ENCODE data around the gene FTO.

Gene FTO

GRCh38 chr16:53712065-53712464 is 8.1 kb downstream of the FTO start:
- DNase-seq = no peak

- no peak for DNase-seq
Observed at GRCh38 chr16:53713403-53714204, 9.6 kb downstream of the FTO start.

- no peak for DNase-seq
Observed at GRCh38 chr16:53714205-53715022, 10.5 kb downstream of the FTO start.

DNA sequence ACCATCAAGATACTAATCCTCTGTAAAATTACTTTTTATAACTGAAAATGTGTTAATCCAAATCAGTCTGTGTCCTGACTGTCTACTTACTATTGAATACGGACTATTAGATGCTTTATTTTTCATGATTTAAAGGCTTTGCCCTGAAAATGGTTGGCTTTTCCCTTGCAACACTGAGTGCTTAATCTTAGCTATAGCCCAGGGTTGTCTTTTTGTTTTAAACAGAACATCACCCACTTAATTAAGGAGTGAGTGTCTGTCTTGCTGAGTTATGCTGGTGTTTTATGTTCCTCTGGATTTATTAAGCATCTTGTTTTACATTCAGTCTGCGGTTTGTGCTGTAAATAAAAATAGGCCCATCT is 11.0 kb downstream of the FTO start:
- no peak for DNase-seq

DNA sequence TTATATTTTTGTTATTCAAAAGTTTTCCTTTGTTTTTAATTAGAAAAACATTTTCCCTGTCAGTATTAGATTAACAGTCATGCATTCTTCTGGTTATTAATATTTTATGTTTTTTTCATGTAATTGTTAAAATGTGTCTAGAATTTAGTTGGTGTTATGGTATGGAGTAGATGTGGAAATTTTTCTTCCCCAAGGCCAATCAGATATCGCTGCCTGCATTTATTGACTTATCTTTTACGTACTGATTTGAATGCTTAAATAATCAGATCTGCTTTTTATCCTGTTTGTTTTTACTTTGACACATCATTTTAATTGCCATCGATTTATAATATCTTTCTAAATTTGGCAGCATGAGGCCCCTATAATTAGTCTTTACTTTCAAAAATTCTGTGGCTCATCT is 13.6 kb downstream of the FTO start:
- DNase-seq = no peak

DNA sequence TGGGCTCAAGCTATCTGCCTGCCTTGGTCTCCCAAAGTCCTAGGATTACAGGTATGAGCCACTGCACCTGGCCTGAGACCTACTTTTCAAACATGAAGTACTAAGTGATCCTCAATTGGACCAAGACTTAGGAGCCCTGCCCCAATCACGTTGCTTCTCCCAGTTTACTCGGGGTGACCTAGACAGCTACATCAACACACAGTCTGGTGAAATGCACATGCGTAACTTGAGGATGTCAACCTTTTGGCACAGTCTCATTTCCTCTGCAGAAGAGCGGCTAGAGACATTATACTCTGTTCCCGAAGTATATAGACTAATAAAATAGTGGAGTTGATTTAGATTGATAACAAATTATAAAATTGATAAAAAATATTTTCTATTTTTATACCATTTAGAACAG is 17.1 kb downstream of the FTO start:
- no peak for DNase-seq

GRCh38 chr16:53726625-53727024 is 22.7 kb downstream of the FTO start:
- DNase-seq = no peak

- no peak for DNase-seq
Observed at GRCh38 chr16:53730693-53731092, 26.7 kb downstream of the FTO start.

DNA sequence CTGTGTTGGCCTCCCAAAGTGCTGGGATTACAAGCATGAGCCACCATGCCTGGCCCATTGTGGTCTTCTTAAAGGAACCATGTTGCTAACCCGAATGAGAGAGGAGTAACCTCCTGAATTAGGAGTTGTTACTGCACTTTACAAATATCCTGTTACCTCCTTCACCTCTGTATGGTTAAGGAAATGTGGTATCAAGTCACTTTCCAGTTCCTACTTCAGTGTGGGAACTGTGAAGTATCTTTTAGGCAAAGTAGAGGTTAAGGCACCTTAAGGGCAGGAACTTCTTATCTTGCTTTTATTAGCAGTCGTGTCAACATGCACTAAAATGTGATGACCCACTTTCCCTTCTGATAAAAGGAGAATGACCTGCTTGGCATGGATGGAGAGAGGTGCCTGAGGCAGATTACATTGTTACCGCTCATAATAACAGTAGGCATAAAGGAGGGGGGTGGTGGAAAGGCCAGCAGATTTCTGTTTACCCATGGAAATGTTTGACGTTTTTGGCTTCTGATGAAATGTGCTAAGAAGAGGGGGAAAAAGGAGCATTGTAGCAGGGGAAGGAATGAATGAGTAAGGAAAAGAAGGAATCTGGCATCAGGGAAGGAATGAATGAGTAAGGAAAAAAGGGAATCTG is 28.5 kb downstream of the FTO start:
- DNase-seq = no peak

DNA sequence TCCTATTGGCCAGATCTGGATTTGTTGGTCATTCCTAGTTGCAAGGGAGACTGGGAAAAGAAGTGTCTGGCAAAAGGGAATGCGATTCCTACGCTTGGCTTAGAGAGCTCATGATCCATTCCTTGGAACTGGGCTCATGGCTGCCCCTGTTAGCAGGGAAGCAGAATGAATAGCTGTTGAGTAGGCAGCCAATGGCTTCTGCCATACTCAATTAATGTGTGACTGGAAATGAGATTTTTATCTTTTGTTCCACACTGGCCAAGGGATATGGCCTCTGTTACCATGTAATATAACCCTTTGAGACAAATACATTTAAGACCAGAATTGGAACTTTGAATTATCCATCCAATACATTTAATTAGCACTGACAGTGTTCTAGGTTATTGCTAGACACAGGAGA is 31.0 kb downstream of the FTO start:
- DNase-seq = no peak

DNA sequence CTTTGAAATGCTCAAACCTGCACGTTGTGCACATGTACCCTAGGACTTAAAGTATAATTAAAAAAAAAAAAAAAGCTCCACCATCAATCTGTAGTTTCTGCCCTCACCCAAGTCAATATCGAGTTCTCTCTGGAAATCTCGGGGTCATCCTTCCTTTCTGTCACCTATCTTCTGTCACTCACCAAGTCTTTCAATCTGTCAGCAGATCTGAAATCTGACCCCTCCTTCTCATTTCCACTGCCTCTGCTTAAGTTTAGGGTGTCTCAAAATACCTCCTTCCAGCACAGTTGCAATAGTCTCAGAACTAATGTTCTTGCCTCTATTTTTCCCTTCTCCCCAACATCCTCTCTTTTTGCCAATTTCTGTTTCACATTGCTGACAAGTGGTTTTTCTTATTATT is 32.3 kb downstream of the FTO start:
- DNase-seq = no peak

GRCh38 chr16:53737552-53737951 is 33.6 kb downstream of the FTO start:
- no peak for DNase-seq

- no peak for DNase-seq
Observed at GRCh38 chr16:53740476-53740875, 36.5 kb downstream of the FTO start.

DNA sequence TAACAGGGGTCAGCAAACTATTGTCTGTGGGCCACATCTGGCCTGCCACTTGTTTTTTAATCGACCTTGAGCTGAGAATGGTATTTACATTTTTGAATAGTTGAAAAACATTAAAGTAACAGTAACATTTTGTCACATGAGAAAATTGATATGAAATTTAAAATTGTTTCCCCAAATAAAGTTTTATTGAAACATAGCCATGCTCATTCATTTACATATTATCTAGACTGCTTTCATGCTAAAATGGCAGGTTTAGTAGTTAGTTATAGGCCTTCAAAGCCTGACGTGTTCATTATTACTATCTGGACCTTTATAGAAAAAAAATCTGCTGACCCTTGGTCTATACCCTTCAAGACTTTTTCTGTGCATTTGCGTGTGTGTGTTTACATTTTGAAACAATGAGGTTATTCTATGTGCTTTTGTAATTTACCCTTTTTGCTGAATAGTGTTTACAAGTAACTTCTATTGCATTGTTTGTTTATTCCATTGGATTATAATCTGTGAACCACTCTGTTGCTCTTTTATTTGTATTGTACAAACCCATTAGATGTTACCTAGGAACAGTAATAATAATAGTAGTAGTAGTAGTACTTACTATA is 37.1 kb downstream of the FTO start:
- DNase-seq = no peak

- DNase-seq = no peak
Observed at GRCh38 chr16:53741546-53741945, 37.6 kb downstream of the FTO start.

GRCh38 chr16:53743149-53743566 is 39.2 kb downstream of the FTO start:
- peak; percentile 36 to 41 (median 41) for DNase-seq

DNA sequence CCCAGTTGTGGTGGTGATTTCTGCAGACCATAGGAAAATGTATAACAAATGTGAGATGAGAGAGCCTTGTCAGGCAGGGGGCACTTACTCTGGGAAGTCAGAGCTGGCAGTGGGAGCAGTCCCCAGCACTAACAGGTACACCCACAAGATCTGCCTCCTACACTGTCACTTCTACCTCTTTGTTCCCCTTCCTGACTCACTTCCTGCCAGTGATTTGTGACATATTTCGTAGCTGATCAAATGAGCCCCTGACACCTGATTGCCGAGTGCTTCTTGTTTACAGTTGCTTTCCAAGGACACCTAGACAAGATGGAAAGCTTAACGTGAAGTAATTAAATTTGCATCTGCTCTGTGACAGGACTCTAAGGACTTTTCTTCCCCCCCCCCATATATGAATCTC is 40.5 kb downstream of the FTO start:
- DNase-seq = no peak

DNA sequence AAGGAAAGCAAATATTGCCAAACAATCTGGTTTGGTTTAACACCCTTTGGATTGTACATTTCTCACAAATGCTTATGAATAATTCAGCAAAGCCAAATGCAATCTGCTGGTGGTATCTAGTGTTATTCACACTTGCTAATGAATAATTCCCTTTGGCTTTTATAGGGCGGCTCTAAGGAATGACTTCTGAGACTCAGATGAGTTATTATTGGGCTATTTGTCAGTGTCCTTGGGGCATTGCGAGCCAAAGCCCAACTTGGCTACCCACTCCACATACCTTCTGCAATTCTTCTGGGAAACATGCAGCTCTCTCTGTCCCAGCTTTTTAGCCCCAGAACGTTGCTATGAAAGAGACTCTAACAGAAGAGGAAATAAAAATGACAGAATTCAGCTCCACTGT is 41.1 kb downstream of the FTO start:
- no peak for DNase-seq

DNA sequence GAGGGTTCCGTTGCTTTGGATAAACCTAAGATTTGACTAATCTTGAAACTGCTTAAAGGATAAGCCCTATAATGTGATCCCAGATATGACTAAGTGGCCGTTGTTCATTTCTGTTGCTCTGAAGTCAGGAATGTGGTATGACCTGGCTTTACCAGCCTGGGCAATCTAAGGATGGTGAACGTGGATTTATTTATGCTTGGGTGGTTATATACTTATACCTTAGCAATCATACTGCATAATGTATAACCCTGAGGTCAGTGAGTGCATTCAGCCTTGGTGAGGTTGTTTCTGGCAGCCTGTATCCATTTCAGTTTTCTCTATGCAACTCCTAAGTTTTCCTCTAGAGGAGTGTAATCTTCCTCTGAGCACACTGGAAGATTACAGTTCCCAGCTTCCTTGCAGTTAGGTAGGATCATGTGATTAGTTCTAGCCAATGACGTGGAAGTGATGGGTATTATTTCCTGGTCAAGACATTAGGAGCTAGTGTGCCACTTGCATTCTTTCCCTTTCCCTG is 41.9 kb downstream of the FTO start:
- no peak for DNase-seq

DNA sequence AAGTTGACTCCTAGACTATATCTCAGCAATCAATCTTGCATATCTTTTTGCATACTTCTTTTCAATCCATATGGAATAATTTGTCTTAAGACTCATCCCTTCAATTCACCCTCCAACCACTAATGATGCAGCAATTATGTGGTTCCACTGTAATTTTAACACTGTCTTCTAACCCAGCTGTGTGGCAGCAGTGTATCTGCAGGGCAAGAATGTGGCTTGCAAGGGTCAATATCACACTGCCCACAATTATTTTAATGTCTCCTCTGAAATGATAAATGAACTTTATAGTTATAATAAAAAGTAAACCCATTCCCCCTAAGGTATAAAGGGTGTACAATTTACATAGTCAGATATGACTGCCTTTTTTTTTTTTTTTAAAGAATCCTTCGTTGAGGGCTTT is 48.6 kb downstream of the FTO start:
- no peak for DNase-seq

DNA sequence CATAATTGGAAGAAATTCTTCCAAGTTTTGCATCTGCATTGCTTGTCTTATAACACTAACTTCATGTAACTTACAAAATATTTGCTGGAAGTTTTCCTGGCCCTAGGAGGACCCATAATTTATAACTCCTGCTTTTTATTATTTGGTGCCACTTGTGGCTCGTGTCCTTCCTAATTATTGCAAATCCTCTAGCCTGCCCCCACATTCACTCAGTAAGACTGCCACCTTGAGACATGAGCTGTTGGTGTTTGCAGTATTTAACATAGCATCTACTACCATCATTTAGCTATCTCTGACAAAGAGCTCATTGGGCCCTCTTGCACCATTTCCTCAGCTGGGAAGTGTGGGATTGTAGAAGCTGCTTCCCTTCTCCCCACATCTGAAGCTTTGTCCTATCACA is 49.5 kb downstream of the FTO start:
- DNase-seq = no peak

DNA sequence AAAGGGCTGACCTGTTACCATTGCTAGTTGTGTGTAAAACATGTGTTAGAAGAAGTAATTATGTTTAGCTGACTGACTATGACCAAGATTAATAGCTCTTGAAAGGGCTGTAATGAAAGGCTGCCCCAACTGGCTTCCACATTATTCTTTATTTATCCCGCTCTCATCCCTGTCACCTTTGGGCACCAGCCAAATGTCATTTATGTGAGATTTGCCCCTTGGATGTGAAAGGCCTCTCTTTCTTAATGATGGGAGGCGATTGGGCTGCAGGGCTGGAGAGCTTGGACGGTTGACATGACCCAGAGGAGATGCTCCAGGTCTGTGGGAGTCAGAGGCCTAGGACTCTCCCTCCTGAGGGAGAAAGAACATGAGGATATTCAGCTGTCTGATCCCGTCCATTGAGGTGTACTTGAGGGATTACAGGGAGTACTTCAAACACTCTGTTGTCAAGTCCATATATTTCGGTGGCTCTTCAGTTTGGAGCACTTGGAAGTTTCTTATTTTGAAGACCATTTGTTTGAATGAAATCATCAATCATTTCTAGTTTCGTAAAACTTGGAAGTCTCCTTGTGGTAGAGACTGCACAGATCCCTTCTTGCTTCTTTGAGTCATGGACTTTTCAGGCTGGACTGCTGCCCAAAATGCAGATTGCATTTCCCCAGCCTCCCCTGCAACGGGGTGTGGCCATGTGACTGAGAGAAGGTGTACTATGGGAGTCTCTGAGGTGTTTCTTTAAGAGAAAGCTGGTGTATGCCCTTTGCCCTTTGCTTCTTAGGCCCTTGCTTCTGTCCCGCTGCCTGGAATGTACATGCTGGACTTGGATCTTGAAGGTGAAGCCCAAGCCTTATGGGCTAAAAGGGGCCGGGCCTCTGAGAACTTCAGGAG is 51.3 kb downstream of the FTO start:
- DNase-seq = no peak

Measured in suppressor macrophage treated with lipopolysaccharide for 1 hour (primary cell).